Activated CD8-positive, alpha-beta memory T cell treated with anti-CD3 and anti-CD28 coated beads, Interleukin-2, amount 50 U/mL, for 48 hours (primary cell): ENCODE results near the gene AIM2.
"Not testable (repeated sequence)": the region's sequence is repeated elsewhere in the genome, so short reads cannot be mapped to it uniquely, and the experiment has no call there.

ENCODE experiments used
- DNase-seq: peaks from one replicate; pipeline ENCODE4 v3.0.0-alpha.2; 2020

The AIM2 gene, protein sequence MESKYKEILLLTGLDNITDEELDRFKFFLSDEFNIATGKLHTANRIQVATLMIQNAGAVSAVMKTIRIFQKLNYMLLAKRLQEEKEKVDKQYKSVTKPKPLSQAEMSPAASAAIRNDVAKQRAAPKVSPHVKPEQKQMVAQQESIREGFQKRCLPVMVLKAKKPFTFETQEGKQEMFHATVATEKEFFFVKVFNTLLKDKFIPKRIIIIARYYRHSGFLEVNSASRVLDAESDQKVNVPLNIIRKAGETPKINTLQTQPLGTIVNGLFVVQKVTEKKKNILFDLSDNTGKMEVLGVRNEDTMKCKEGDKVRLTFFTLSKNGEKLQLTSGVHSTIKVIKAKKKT

GRCh38 chr1:159076438-159077119 lies at the start of gene AIM2:
Gene AIM2, minus strand, starts transcription at chr1:159076766. Its CDS starts 3,267 bp downstream, at chr1:159073499.
- peak; percentile 71 for DNase-seq

DNA sequence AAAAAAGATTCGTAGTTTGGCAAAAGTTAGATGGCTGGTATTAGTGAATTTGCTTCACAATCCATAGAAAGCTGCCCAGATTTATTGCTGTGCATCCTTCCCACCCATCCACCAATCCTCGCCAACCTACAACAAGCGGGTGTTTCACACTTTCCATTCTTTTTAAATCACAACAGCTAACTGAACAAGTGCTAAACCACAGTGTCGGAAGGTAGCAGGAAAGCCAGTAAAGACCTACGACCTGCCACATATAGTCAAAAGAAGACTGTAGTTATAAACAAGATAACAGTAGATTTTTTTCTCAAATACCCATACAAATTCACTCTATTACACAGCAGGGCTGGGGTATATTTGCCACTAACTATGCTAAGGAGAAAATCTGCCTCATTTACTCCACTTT lies 47.0 kb upstream of the AIM2 start:
- DNase-seq = no peak

DNA sequence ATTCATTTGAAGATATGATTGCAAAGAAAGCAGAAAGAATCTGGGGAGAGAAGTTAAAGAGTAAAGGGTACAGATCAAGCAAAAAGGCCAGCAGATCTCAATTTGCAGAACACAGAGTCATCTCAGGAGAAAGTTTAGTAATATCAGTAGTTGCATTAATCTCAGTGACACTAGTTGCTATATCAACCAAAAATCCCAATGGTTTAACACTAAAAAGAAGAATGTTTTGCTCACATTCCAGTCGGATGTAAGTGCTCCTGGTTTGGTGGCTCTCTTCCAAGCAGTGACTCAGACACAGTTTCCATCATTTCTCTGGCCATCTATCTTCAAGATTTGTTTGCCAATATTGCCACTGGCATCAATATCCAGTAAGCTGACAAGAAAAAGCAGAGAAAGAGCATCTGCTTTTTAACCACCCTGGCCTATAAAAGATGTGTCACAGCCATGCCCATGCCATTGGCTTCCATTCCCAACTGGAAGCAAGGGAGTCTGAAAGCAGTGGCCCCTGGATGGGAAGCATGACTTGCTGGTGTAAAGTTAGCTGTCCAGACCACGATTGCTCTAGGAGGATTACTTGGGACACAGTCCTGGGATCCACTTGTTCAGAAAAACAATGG lies 45.5 kb upstream of the AIM2 start:
- DNase-seq = no peak

DNA sequence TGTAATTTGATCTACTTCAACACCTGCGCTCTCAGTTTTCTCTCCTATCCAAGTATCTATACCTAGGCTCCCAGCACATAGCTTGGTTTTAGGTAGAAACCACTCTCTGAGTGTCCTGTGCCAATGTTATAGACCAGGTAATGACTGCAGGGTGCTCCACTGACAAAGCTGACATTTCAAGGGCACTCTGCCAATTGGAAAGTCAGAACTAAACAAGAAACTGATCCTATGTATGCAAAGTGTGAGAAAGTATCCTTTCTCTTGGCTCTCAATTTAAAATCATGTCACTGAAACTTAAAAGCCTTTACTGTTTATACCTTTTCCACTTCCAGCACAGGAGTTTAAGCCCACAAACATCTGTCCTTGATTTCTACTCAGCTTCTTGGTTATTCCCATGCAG lies 45.0 kb upstream of the AIM2 start:
- DNase-seq = no peak

DNA sequence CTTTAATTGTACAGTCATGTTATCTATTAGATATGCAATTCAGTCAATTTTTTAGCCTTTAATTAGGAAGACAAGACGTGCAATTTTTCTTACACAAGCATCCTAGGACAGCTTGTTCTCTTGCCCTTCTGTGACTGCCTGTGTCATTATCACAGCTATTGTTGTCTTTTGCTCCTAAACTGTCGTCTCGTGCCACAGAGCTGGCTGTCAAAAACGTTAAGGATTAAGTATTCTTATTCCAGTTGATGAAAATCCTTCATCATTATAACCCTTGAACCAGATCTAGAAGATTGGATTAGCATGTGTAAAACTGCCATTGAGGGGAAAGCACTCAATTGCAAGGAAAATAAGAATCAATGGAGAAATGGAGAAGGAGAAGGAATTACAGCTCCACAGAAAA lies 43.8 kb upstream of the AIM2 start:
- DNase-seq = no peak

GRCh38 chr1:159113596-159114433 lies 37.2 kb upstream of the AIM2 start:
- no peak for DNase-seq

DNA sequence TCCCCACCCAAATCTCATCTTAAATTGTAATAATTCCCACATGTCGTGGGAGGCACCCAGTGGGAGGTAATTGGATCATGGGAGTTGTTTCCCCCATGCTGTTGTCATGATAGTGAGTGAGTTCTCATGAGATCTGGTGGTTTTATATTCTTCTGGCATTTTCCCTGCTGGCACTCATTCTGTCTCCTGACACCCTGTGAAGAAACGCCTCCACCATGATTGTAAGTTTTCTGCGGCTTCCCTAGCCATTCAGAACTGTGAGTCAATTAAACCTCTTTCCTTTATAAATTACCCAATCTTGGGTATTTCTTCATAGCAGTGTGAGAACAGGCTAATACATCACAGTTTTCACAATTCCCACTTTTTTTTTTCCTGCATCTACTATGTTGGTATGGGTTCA lies 26.5 kb upstream of the AIM2 start:
- DNase-seq = not testable (repeated sequence)

GRCh38 chr1:159100589-159100988 lies 24.0 kb upstream of the AIM2 start:
- DNase-seq = no peak

DNA sequence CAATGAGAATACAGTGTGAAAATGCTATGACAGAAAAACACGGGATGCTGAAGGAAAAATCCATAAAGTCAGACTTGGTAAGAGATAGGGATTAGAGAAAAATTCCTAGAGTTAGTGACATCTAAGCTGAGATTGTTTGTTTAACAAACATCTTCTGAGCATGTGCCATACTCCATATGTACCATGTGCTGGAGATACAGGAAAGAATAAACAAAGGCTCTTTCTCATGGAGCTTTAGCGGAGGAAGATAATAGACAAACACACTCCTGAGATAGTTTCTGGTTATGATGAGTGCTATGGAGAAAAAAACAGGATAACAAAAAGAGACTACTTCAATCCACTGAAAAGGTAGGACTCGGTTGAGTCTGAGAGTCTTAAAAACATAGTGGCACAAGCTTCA lies 22.0 kb upstream of the AIM2 start:
- DNase-seq = no peak

- DNase-seq = no peak
Observed at GRCh38 chr1:159092036-159092760, 15.6 kb upstream of the AIM2 start.

GRCh38 chr1:159091607-159092031 lies 15.1 kb upstream of the AIM2 start:
- DNase-seq = no peak

DNA sequence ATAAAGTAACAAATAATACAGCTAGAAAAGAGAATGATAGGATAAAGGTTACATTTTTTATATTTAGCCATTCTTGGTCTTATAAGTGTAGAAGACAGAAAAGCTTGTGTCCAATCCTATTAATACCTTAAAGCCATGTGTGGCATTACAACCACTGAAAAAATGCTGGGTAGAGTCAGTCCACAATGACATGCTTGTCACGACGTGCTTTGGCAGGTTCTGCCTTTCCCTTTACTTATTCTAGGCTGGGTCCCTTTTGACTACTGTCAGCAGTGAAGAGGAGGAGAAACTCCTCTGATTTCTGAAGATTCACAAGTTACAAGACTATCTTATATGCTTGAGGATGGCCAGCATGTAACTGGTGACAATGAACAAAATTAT lies 14.6 kb upstream of the AIM2 start:
- DNase-seq = no peak

DNA sequence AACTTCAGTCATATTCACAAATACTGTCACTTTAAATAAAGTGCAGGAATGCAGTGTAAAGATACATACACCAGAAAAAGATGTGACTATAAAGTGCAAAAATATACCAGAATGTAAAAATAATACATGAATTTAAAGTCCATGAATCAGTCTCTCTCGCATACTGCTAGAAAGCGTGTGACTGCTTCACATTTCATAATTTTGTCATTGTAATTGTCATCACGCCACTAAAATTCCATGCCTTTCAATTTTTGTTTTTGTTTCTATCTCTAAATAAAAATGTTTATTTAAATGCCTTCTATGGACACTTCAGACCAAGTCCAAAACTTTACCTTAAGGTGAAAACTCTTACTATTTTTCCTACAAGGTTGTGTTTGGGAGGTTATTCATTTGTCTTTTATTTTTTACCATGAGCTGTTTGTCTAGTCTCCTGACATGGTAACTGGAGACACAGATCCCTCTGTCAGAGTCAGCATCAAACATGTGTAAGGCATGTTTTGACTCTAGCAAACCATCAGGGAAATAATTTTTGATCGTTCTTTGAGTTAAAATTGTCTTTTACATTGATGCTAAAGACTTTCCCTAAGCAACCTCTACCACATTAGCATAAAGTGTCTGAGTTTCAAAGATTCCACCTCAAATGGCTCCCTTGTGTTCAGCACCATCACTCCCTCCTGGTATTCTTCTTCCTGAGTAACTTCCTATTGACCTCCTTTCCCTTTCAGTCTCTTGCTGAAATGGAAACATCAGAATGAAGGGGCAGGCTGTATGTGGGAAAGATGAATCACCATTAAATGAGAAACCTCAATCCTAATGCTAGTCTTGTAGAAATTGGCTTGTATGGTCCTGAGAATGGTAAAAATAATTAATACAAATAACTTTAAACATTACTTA lies 14.0 kb upstream of the AIM2 start:
- DNase-seq = no peak

GRCh38 chr1:159089184-159089791 lies 12.7 kb upstream of the AIM2 start:
- no peak for DNase-seq

DNA sequence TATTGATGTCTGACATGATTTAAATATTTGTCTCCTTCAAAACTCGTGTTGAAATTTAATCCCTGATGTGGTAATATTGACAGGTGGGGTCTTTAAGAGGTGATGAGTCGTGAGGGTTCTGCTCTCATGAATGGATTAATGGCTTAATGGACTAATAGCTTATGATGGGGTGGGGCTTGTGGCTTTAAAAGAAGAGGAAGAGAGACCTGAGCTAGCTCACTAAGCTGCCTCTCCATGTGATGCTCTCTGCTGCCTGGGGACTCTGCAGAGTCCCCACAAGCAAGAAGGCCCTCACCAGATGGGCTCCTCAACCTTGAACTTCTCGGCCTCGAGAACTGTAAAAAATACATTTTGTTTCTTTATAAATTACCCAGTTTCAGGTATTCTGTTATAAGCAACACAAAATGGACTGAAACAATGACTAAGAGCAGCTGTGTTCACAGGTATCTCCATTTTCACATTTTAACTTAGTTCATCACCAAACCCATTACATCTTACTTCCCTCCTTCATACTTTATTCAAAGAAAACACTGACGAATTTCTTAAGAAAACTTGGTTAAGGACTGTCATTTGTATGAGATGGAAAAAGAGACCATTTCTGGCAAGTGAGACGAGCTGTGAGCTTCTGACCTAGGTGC lies 12.1 kb upstream of the AIM2 start:
- DNase-seq = no peak

GRCh38 chr1:159088050-159088449 lies 11.5 kb upstream of the AIM2 start:
- DNase-seq = no peak

DNA sequence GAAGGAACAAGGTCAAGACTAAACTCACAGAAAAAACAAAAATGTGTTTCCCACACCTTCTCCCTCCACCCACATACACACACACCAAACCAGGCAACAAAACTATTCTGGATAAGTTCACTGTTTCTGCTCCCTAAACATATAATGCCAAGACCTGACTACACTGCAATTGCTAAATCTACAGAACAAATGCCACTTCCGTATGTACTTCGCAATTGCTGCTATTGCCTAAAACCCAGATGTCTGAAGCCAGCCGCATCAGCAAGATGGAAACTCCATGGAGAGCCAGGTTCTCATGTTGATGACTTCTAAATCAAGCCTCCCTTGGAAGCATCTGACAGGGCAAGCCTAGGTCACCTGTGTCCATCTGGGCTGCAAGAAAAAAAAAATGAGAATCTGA lies 8.3 kb upstream of the AIM2 start:
- no peak for DNase-seq

DNA sequence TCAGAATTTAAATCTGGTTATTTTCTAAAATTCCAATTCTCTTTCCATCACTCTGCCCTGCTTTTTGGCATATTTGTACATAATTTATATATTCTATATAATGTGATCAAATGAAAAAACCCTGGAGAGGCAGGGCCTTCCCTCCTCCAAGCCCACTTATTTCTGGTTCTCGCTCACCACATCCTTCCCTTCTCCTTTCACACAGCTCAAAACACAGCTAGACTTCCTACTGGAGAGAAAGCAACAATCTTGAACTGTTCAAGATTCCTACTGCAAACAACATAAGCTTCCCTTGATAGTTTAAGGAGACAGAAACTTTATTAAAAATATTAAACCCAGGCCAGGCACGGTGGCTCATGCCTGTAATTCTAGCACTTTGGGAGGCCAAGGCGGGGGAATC lies 7.6 kb upstream of the AIM2 start:
- no peak for DNase-seq

DNA sequence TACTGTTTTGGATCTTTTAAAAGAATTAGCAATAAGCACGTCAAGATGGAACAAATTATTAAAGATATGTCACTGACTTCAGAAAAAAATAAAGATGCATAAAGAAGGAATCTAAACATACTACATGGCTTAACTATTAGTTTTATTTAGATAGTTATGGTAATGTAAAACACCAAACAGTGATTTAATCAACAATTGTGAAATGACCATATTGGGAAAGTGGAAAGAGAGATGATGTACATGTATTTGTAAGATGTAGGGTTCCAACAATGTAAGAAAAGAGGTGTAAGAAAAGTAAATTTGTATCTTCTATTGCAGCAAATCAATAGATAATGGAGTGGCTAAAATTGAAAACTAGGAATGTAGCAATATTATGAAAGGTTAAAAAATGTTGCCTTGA lies 6.4 kb upstream of the AIM2 start:
- DNase-seq = no peak

GRCh38 chr1:159081626-159082025 lies 5.1 kb upstream of the AIM2 start:
- DNase-seq = no peak

DNA sequence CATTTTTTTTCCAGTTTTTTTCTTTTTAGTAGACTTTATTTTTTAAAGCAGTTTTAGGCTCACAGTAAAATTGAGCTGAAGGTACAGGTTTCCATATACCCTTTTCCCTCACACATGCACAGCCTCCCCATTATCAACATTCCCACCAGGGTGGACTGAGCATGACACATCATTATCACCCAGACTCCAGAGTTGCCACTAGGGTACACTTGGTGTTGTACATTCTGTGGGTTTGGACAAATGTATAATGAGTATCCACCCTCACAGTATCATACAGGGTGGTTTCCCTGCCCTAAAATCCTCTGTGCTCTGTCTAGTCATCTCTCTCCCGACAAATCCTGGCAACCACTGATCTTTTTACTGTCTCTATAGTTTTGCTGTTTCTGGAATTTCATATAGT lies 3.0 kb upstream of the AIM2 start:
- no peak for DNase-seq
